Renal cortical epithelial cell (primary cell): ENCODE data around the gene SQOR. TPM values are rescaled to one million over a fixed set of nuclear protein-coding genes. Genes with fewer than 3 reads are reported as not detected.
"Not testable (repeated sequence)": the region's sequence is repeated elsewhere in the genome, so short reads cannot be mapped to it uniquely, and the experiment has no call there.

Experiments
- DNase-seq: peaks from one replicate; pipeline ENCODE4 v3.0.0-alpha.2; 2011; ENCODE audit warnings: low read depth
- total RNA-seq: library from RNA; depleted of rRNA; stranded (reverse); fragments of >200 nt; gene quantifications from 2 replicates; pipeline ENCODE4 v1.2.3, GENCODE V29; 2014

SQOR gene
- total RNA-seq, 1 donor from 2014 or later = 57.4 TPM

- peak; percentile 43 for DNase-seq
These were observed 3.1 kb upstream of the SQOR start for GRCh38 chr15:45631776-45632175.

- DNase-seq = no peak
These were observed 386 bp downstream of the SQOR start for GRCh38 chr15:45635191-45635638.

GRCh38 chr15:45635763-45636292 is 999 bp downstream of the SQOR start:
- no peak for DNase-seq

- DNase-seq = no peak
These were observed 2.3 kb downstream of the SQOR start for GRCh38 chr15:45637141-45637540.

GRCh38 chr15:45637552-45638033 is 2.8 kb downstream of the SQOR start:
- peak; percentile 85 for DNase-seq

- peak; percentile 99 for DNase-seq
These were observed 5.8 kb downstream of the SQOR start for GRCh38 chr15:45640616-45641015.

GRCh38 chr15:45641374-45641781 is 6.5 kb downstream of the SQOR start:
- DNase-seq = peak; percentile 100

GRCh38 chr15:45641999-45642932 is 7.4 kb downstream of the SQOR start:
- DNase-seq = peak; percentile 80

GRCh38 chr15:45644437-45644836 is 9.6 kb downstream of the SQOR start:
- DNase-seq = no peak

- DNase-seq = peak; percentile 84
These were observed 10.5 kb downstream of the SQOR start for GRCh38 chr15:45645026-45645980.

- DNase-seq = no peak
These were observed 11.4 kb downstream of the SQOR start for GRCh38 chr15:45646220-45646619.

- no peak for DNase-seq
These were observed 13.0 kb downstream of the SQOR start for GRCh38 chr15:45647828-45648227.

- peak; percentile 96 for DNase-seq
These were observed 13.8 kb downstream of the SQOR start for GRCh38 chr15:45648521-45649200.

- not testable (repeated sequence) for DNase-seq
These were observed 15.2 kb downstream of the SQOR start for GRCh38 chr15:45650007-45650406.

- no peak for DNase-seq
These were observed 16.2 kb downstream of the SQOR start for GRCh38 chr15:45650889-45651525.

- no peak for DNase-seq
These were observed 19.0 kb downstream of the SQOR start for GRCh38 chr15:45653702-45654424.

- no peak for DNase-seq
These were observed 19.9 kb downstream of the SQOR start for GRCh38 chr15:45654749-45655148.

GRCh38 chr15:45657254-45657653 is 22.4 kb downstream of the SQOR start:
- DNase-seq = no peak

- DNase-seq = no peak
These were observed 23.1 kb downstream of the SQOR start for GRCh38 chr15:45657764-45658545.
